DMS 273 (cell line): ENCODE data around the gene PTK7.
"Not testable (repeated sequence)": the region's sequence is repeated elsewhere in the genome, so short reads cannot be mapped to it uniquely, and the experiment has no call there.

Source experiments
- DNase-seq: peaks from one replicate; lab custom pipeline; 2025; ENCODE audit not compliant: unreplicated experiment; lab: John Stamatoyannopoulos, UW

Gene PTK7

GRCh38 chr6:43117466-43117865 lies 41.4 kb downstream of the PTK7 start:
- not testable (repeated sequence) for DNase-seq

- no peak for DNase-seq
Observed at GRCh38 chr6:43119482-43119881, 43.4 kb downstream of the PTK7 start.

- no peak for DNase-seq
Observed at GRCh38 chr6:43120101-43120763, 44.1 kb downstream of the PTK7 start.

GRCh38 chr6:43120944-43121913 lies 45.1 kb downstream of the PTK7 start:
- DNase-seq: peak; percentile 53

GRCh38 chr6:43122146-43122545 lies 46.0 kb downstream of the PTK7 start:
- no peak for DNase-seq

GRCh38 chr6:43123461-43124314 lies 47.6 kb downstream of the PTK7 start:
- DNase-seq: peak; percentile 95

- no peak for DNase-seq
Observed at GRCh38 chr6:43124481-43124880, 48.4 kb downstream of the PTK7 start.

GRCh38 chr6:43125119-43125518 lies 49.0 kb downstream of the PTK7 start:
- DNase-seq: no peak

- no peak for DNase-seq
Observed at GRCh38 chr6:43125555-43125954, 49.4 kb downstream of the PTK7 start.

GRCh38 chr6:43127180-43127579 lies 51.1 kb downstream of the PTK7 start:
- peak; percentile 53 for DNase-seq

GRCh38 chr6:43127877-43128276 lies 51.8 kb downstream of the PTK7 start:
- peak; percentile 34 for DNase-seq

- DNase-seq: no peak
Observed at GRCh38 chr6:43128926-43129325, 52.8 kb downstream of the PTK7 start.

- peak; percentile 73 for DNase-seq
Observed at GRCh38 chr6:43129434-43130194, 53.5 kb downstream of the PTK7 start.

- no peak for DNase-seq
Observed at GRCh38 chr6:43130429-43130828, 54.3 kb downstream of the PTK7 start.

- DNase-seq: not testable (repeated sequence)
Observed at GRCh38 chr6:43131379-43131778, 55.3 kb downstream of the PTK7 start.

- DNase-seq: no peak
Observed at GRCh38 chr6:43138267-43138666, 62.2 kb downstream of the PTK7 start.

- DNase-seq: not testable (repeated sequence)
Observed at GRCh38 chr6:43139973-43140372, 63.9 kb downstream of the PTK7 start.

- no peak for DNase-seq
Observed at GRCh38 chr6:43141644-43142043, 65.5 kb downstream of the PTK7 start.

GRCh38 chr6:43142101-43142500 lies 66.0 kb downstream of the PTK7 start:
- no peak for DNase-seq
